H1 (cell line): ENCODE measurements around the gene OR10A6. TPM values are rescaled to one million over a fixed set of nuclear protein-coding genes. Genes with fewer than 3 reads are reported as not detected.

ENCODE experiments used
- CTCF ChIA-PET: fragments of 300-600 bp; sonication (Branson Sonifier 250); formaldehyde crosslinking; loops from one replicate; lab custom pipeline; 2021; ENCODE audit not compliant: partially characterized antibody; lab: Charles Lee
- POLR2A ChIA-PET: fragments of 300-600 bp; sonication (Branson Sonifier 250); formaldehyde crosslinking; loops from one replicate; lab custom pipeline; 2021; ENCODE audit warnings: inconsistent platforms; ENCODE audit not compliant: partially characterized antibody; lab: Charles Lee
- DNase-seq, 2 experiments: peaks; one replicate each; pipeline versions ENCODE4 v3.0.0 to v3.0.0-alpha.2; 2010 to 2022; ENCODE audit warnings: low spot score in 2 of 2, low read depth in 1 of 2, mixed read lengths in 1 of 2
- FAIRE-seq: peaks from 2 replicates; lab custom pipeline; 2011; peaks lifted over from hg19 to GRCh38; lab: Jason Lieb, UNC
- H2AFZ ChIP-seq: 2 replicates; pipeline ENCODE4 v1.8.1; 2012; ENCODE audit warnings: low read length, inconsistent platforms
- H2AK5ac ChIP-seq: 2 replicates; pipeline ENCODE4 v1.6.1; 2013; ENCODE audit warnings: low read depth, low read length
- H2BK120ac ChIP-seq: replicated peaks from 2 replicates; pipeline ENCODE3; 2013; ENCODE audit warnings: low read depth, low read length, inconsistent platforms
- H2BK12ac ChIP-seq: 2 replicates; pipeline ENCODE4 v1.6.1; 2013; ENCODE audit warnings: low read depth, low read length
- H2BK15ac ChIP-seq: 2 replicates; pipeline ENCODE4 v1.6.1; 2013; ENCODE audit warnings: low read length
- H2BK20ac ChIP-seq: 2 replicates; pipeline ENCODE4 v1.6.1; 2013; ENCODE audit warnings: low read length
- H2BK5ac ChIP-seq: 2 replicates; pipeline ENCODE4 v1.6.1; 2013; ENCODE audit warnings: low read depth, low read length
- H3K14ac ChIP-seq: 2 replicates; pipeline ENCODE4 v1.6.1; 2013; ENCODE audit warnings: inconsistent platforms; ENCODE audit not compliant: insufficient read length
- H3K18ac ChIP-seq: 2 replicates; pipeline ENCODE4 v1.6.1; 2013; ENCODE audit warnings: low read length; ENCODE audit errors: extremely low read depth
- H3K23ac ChIP-seq: 2 replicates; pipeline ENCODE4 v1.6.1; 2013; ENCODE audit warnings: inconsistent platforms; ENCODE audit not compliant: insufficient read length
- H3K23me2 ChIP-seq: 2 replicates; pipeline ENCODE4 v1.6.1; 2013; ENCODE audit warnings: low read depth, low read length
- H3K27ac ChIP-seq: 2 replicates; pipeline ENCODE4 v1.6.1; 2011; ENCODE audit warnings: low read depth, low read length, inconsistent platforms
- H3K27me3 ChIP-seq, 4 experiments: replicated peaks in 1 of 4; 1 replicate in 1 of 4; 2 replicates in 3 of 4; pipeline versions ENCODE4 v1.6.1 to v1.8.1; 2011 to 2013; ENCODE audit warnings: low read length in 3 of 4, mild to moderate bottlenecking in 3 of 4, inconsistent platforms in 2 of 4, mixed read lengths in 2 of 4, moderate library complexity in 1 of 4; ENCODE audit not compliant: control insufficient read depth in 3 of 4, insufficient read depth in 3 of 4; ENCODE audit errors: extremely low read depth in 1 of 4
- H3K36me3 ChIP-seq, 4 experiments: 2 replicates each; pipeline versions ENCODE4 v1.6.1 to v1.8.1; 2011 to 2013; ENCODE audit warnings: mild to moderate bottlenecking in 4 of 4, low read length in 3 of 4, moderate library complexity in 2 of 4, control low read depth in 1 of 4, inconsistent platforms in 1 of 4; ENCODE audit not compliant: insufficient read depth in 4 of 4, control insufficient read depth in 2 of 4
- H3K4ac ChIP-seq: replicated peaks from 2 replicates; pipeline ENCODE3; 2013; ENCODE audit warnings: low read length, low read depth, mixed read lengths, inconsistent platforms; ENCODE audit not compliant: insufficient read length
- H3K4me1 ChIP-seq, 4 experiments: replicated peaks in 1 of 4; 1 replicate in 1 of 4; 2 replicates in 3 of 4; pipeline versions ENCODE4 v1.6.1 to v1.8.1; 2011 to 2013; ENCODE audit warnings: low read length in 3 of 4, inconsistent platforms in 2 of 4, mixed read lengths in 1 of 4; ENCODE audit not compliant: insufficient read depth in 4 of 4, control insufficient read depth in 3 of 4
- H3K4me2 ChIP-seq, 2 experiments: 2 replicates each; pipeline versions ENCODE4 v1.6.1 to v1.8.1; 2011 to 2013; ENCODE audit warnings: low read depth in 2 of 2, low read length in 2 of 2, control low read depth in 1 of 2, inconsistent platforms in 1 of 2, mild to moderate bottlenecking in 1 of 2; ENCODE audit not compliant: insufficient read depth in 1 of 2
- H3K4me3 ChIP-seq, 4 experiments: fragments of 200-600, 300-600 bp in 1 of 4; sonication (generic), shearing (Covaris generic), sonication (Bioruptor Twin) in 1 of 4; 2 replicates each; pipeline versions ENCODE4 v1.5.1 to v1.8.1; 2011 to 2016; ENCODE audit warnings: low read length in 4 of 4, low read depth in 3 of 4, control low read depth in 2 of 4, inconsistent platforms in 2 of 4, mild to moderate bottlenecking in 2 of 4, mixed read lengths in 1 of 4, moderate library complexity in 1 of 4; ENCODE audit not compliant: insufficient read depth in 2 of 4; ENCODE audit errors: extremely low read depth in 1 of 4
- H3K56ac ChIP-seq: replicated peaks from 2 replicates; pipeline ENCODE3; 2013; ENCODE audit warnings: low read depth, mild to moderate bottlenecking, mixed read lengths, low read length, inconsistent platforms; ENCODE audit not compliant: insufficient read length
- H3K79me1 ChIP-seq: 2 replicates; pipeline ENCODE4 v1.6.1; 2013; ENCODE audit warnings: low read depth, low read length, control low read depth
- H3K79me2 ChIP-seq, 2 experiments: 2 replicates each; pipeline versions ENCODE4 v1.6.1 to v1.8.1; 2012 to 2013; ENCODE audit warnings: low read length in 2 of 2, mild to moderate bottlenecking in 2 of 2, inconsistent platforms in 1 of 2; ENCODE audit not compliant: insufficient read depth in 2 of 2, control insufficient read depth in 1 of 2
- H3K9ac ChIP-seq, 4 experiments: replicated peaks in 1 of 4; 1 replicate in 1 of 4; 2 replicates in 3 of 4; pipeline versions ENCODE4 v1.6.1 to v1.8.1; 2011 to 2013; ENCODE audit warnings: low read depth in 3 of 4, low read length in 3 of 4, control low read depth in 2 of 4, mild to moderate bottlenecking in 2 of 4, moderate library complexity in 2 of 4, inconsistent platforms in 1 of 4; ENCODE audit errors: extremely low read depth in 1 of 4
- H3K9me3 ChIP-seq, 2 experiments: 2 replicates each; pipeline versions ENCODE4 v1.6.1 to v1.8.1; 2012 to 2013; ENCODE audit warnings: mild to moderate bottlenecking in 2 of 2, moderate library complexity in 2 of 2, control low read depth in 1 of 2, inconsistent platforms in 1 of 2, low read depth in 1 of 2, low read length in 1 of 2, mixed read lengths in 1 of 2; ENCODE audit not compliant: insufficient read depth in 2 of 2
- H4K20me1 ChIP-seq, 2 experiments: replicated peaks in 1 of 2; 2 replicates each; pipeline versions ENCODE3 to v1.8.1; 2011 to 2013; ENCODE audit warnings: inconsistent platforms in 2 of 2, low read length in 2 of 2, mild to moderate bottlenecking in 1 of 2; ENCODE audit not compliant: insufficient read depth in 2 of 2, control insufficient read depth in 1 of 2
- H4K5ac ChIP-seq: 2 replicates; pipeline ENCODE4 v1.6.1; 2013; ENCODE audit warnings: low read length, low read depth, mixed read lengths, inconsistent platforms; ENCODE audit not compliant: insufficient read length
- H4K8ac ChIP-seq: 2 replicates; pipeline ENCODE4 v1.8.0; 2013; ENCODE audit warnings: mild to moderate bottlenecking, moderate library complexity, low read length, inconsistent platforms; ENCODE audit not compliant: insufficient read depth; ENCODE audit errors: extremely low read depth
- H4K91ac ChIP-seq: replicated peaks from 2 replicates; pipeline ENCODE3; 2013; ENCODE audit warnings: low read length, mixed read lengths, inconsistent platforms; ENCODE audit not compliant: insufficient read length
- E2F6 ChIP-seq: IDR thresholded peaks from 2 replicates; pipeline ENCODE4 v1.6.1; 2012; ENCODE audit warnings: inconsistent platforms
- GTF2F1 ChIP-seq: IDR thresholded peaks from 2 replicates; pipeline ENCODE4 v1.6.1; 2012; ENCODE audit warnings: low read depth, low read length, improper control_type of control experiment, borderline replicate concordance
- JUN ChIP-seq: IDR thresholded peaks from 2 replicates; pipeline ENCODE4 v1.6.1; 2011; ENCODE audit warnings: low read depth, mild to moderate bottlenecking, improper control_type of control experiment, low read length
- POU5F1 ChIP-seq: IDR thresholded peaks from 2 replicates; pipeline ENCODE4 v1.6.1; 2011; ENCODE audit warnings: low read depth, mild to moderate bottlenecking, low read length, moderate library complexity
- RAD21 ChIP-seq, 2 experiments: IDR thresholded peaks in 1 of 2; conservative IDR thresholded peaks in 1 of 2; 2 replicates each; pipeline ENCODE4 v1.6.1; 2011; ENCODE audit warnings: low read depth in 2 of 2, low read length in 2 of 2, improper control_type of control experiment in 1 of 2, inconsistent platforms in 1 of 2, mild to moderate bottlenecking in 1 of 2, moderate library complexity in 1 of 2
- RXRA ChIP-seq: IDR thresholded peaks from 2 replicates; pipeline ENCODE4 v1.6.1; 2011; ENCODE audit warnings: low read depth, mild to moderate bottlenecking, low read length, moderate library complexity; ENCODE audit not compliant: insufficient read depth
- SIN3A ChIP-seq, 2 experiments: IDR thresholded peaks in 1 of 2; conservative IDR thresholded peaks in 1 of 2; 2 replicates each; pipeline ENCODE4 v1.6.1; 2011 to 2012; ENCODE audit warnings: low read length in 2 of 2, improper control_type of control experiment in 1 of 2, low read depth in 1 of 2, mild to moderate bottlenecking in 1 of 2
- SIRT6 ChIP-seq: IDR thresholded peaks from one replicate; pipeline ENCODE4 v1.7.1; 2012; ENCODE audit warnings: low read length, inconsistent platforms
- WGBS, 2 experiments: shearing (Covaris generic) in 1 of 2; methylation state at CpG; one replicate each; pipeline versions ENCODE4 v1.1.6 to v1.1.7; 2013 to 2015; ENCODE audit warnings: low lambda C conversion rate in 2 of 2, mixed read lengths in 2 of 2, inconsistent platforms in 1 of 2, low coverage in 1 of 2, missing lambda C conversion rate in 1 of 2; ENCODE audit not compliant: insufficient replicate concordance in 2 of 2, insufficient coverage in 1 of 2, insufficient read length in 1 of 2; ENCODE audit errors: extremely low coverage in 1 of 2, missing lambda C conversion rate in 1 of 2; 5-methylcytosine and 5-hydroxymethylcytosine counted together
- polyA plus RNA-seq, 7 experiments: library from polyadenylated mRNA; depleted of rRNA in 3 of 7; stranded (reverse) in 5 of 7; unstranded in 2 of 7; fragments of >200 nt in 5 of 7; fragments of 200-250 nt in 2 of 7; gene quantifications; 1 replicate in 5 of 7; 2 replicates in 1 of 7; 4 replicates in 1 of 7; pipeline versions ENCODE4 v1.2.1 to v1.2.3, GENCODE V29; 2011 to 2013; ENCODE audit warnings: missing spikeins in 2 of 7, mixed read lengths in 2 of 7
- total RNA-seq: library from RNA; stranded (reverse); fragmentation: NEBNext Ultra II Directional; extraction: Animal tissue kit (Norgen Biotek cat#: 25700); gene quantifications from 2 replicates; pipeline ENCODE4 v1.2.1, GENCODE V29; 2021
- TF ChIP-seq, protein P1 (sequence below), 3 experiments: IDR thresholded peaks; 1 replicate in 2 of 3; 2 replicates in 1 of 3; pipeline versions ENCODE4 v1.5.1 to v1.6.1; 2011; ENCODE audit warnings: low read length in 3 of 3, mild to moderate bottlenecking in 3 of 3, inconsistent platforms in 2 of 3, low read depth in 1 of 3, moderate library complexity in 1 of 3; ENCODE audit not compliant: insufficient read depth in 1 of 3; ENCODE audit errors: control extremely low read depth in 1 of 3

Gene OR10A6
- total and polyA plus RNA-seq, 2 of the 8 experiments (the other 6 are each of a cell fraction or from before 2014, with no cell fraction given) = not detected

DNA sequence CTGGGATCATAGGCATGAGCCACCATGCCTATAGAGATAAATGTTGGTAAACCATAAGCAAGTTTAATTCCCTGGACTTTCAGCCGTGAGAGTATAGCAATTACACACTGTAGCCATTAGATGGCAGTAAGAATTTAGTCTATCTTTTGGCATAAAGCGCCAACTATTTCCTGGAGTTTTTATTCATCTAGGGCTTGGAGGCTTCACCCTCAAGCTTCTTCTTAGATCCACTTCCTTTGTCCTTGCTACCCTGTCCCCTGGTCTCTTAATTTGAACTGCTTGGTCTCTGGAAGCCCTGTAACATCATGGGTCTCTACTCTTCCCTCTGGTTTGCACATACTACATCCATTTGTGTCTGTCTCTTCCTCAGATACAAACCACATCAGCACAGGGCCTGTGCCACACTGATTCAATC lies 38.2 kb downstream of the OR10A6 start:
- H3K79me1 ChIP-seq = no peaks in the 10 kb centered on the region; the same call in 1 of the 2 replicates
- CTCF ChIA-PET = interaction anchor here (0.7 to 8.0 kb wide), 38 partner anchors 9 to 321 kb away, joined by 3 to 106 read pairs (median 4); partner anchors contain the start of genes EIF3F and NLRP10
- H3K27ac ChIP-seq = no peak overlapping the region
- DNase-seq (no peak), FAIRE-seq (peak; percentile 94)
- H2BK5ac ChIP-seq = peak overlapping the region; percentile 60; the same call in 1 of the 2 replicates
- WGBS, 2 experiments = 21% methylated on average over 2 of the region's 2 CpGs; no CpG with 5 or more reads in 1 of the 2 experiments
- no peak overlapping the region for H3K4me3 ChIP-seq
- H3K9ac ChIP-seq = no peak overlapping the region
- peaks cover 0 to 1% (median 0%) of the 10 kb centered on the region in 4 experiments; a peak in 2 of 7 replicates for H3K27me3 ChIP-seq
- no peak overlapping the region for H3K23ac ChIP-seq
- no peaks in the 10 kb centered on the region; the same call in 1 of the 2 replicates for H3K23me2 ChIP-seq
- no peak overlapping the region for H2BK12ac ChIP-seq
- no peak overlapping the region for H3K18ac ChIP-seq
- H4K91ac ChIP-seq = no peak overlapping the region
- H4K8ac ChIP-seq = no peak overlapping the region
- no peak overlapping the region for H2AK5ac ChIP-seq
- H3K4me1 ChIP-seq = 0 out of 7 replicates have a peak, but pooled peaks cover 0 to 2% (median 0%) of the 10 kb centered on the region in 4 experiments
- H4K20me1 ChIP-seq = no peaks in the 10 kb centered on the region
- POLR2A ChIA-PET = interaction anchor here (0.8 to 2.8 kb wide), 6 partner anchors 10 to 207 kb away, joined by 3 to 24 read pairs (median 6); partner anchors contain the start of gene EIF3F
- H2BK20ac ChIP-seq = no peak overlapping the region
- H3K56ac ChIP-seq = no peak overlapping the region
- H3K4me2 ChIP-seq = no peak overlapping the region
- H3K79me2 ChIP-seq = no peaks in the 10 kb centered on the region
- no peaks in the 10 kb centered on the region for H3K9me3 ChIP-seq
- no peak overlapping the region for H2BK15ac ChIP-seq
- no peaks in the 10 kb centered on the region for H3K36me3 ChIP-seq
- H4K5ac ChIP-seq = no peak overlapping the region
- H2BK120ac ChIP-seq = no peak overlapping the region
- TF ChIP-seq, protein P1, sequence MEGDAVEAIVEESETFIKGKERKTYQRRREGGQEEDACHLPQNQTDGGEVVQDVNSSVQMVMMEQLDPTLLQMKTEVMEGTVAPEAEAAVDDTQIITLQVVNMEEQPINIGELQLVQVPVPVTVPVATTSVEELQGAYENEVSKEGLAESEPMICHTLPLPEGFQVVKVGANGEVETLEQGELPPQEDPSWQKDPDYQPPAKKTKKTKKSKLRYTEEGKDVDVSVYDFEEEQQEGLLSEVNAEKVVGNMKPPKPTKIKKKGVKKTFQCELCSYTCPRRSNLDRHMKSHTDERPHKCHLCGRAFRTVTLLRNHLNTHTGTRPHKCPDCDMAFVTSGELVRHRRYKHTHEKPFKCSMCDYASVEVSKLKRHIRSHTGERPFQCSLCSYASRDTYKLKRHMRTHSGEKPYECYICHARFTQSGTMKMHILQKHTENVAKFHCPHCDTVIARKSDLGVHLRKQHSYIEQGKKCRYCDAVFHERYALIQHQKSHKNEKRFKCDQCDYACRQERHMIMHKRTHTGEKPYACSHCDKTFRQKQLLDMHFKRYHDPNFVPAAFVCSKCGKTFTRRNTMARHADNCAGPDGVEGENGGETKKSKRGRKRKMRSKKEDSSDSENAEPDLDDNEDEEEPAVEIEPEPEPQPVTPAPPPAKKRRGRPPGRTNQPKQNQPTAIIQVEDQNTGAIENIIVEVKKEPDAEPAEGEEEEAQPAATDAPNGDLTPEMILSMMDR (IDR thresholded peaks at IDR 0.05; ENCODE audit: control extremely low read depth in 1 of 3, insufficient read depth in 1 of 3, low read depth in 1 of 3, low read length in 3 of 3) = peak in 2 of 3 experiments; percentile 57 to 70; a peak in 3 of 4 replicates
- TF ChIP-seq E2F6 (no peak), GTF2F1 (no peak), SIRT6 (no peak), POU5F1 (no peak), SIN3A (conservative IDR thresholded peaks at IDR 0.05 in 1 of 2, IDR thresholded peaks at IDR 0.05 in 1 of 2; ENCODE audit: low read depth in 1 of 2, low read length in 2 of 2) (no peak), RXRA (no peak), RAD21 (IDR thresholded peaks at IDR 0.05 in 1 of 2, conservative IDR thresholded peaks at IDR 0.05 in 1 of 2; ENCODE audit: low read depth in 2 of 2, low read length in 2 of 2) (peak; percentile 75 to 84), JUN (no peak)
- no peak overlapping the region for H3K4ac ChIP-seq
- H2AFZ ChIP-seq = peak overlapping the region; percentile 98
- H3K14ac ChIP-seq = no peak overlapping the region
